NCI-H2107 treated with DMSO at 0.1 percent for 48 hours (cell line): Measurements from ENCODE around the gene WBP1.
"Not testable (repeated sequence)": the region's sequence is repeated elsewhere in the genome, so short reads cannot be mapped to it uniquely, and the experiment has no call there.

ENCODE experiments used
- DNase-seq: peaks from one replicate; lab custom pipeline; 2025; ENCODE audit not compliant: unreplicated experiment; lab: John Stamatoyannopoulos, UW

Gene WBP1

DNA sequence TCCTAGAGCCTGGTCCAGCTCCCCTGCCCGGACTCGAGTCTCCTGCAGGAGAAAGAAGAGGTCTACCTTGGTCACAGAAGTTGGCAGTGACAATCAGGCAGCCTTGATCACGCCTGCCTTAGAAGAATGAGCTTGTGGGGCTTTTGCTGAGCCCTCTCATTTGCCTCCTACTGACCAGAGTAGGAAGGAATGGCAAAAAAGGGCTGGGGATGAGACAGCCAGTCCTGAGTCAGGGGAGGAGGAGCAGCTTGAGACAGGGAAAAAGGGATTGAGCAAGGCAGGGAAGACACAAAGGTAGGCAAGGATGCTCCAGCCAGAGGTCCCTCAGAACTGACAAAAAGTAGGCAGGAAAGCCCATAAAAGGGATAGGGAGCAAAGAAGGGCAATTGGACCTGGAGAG is 30.7 kb upstream of the WBP1 start:
- no peak for DNase-seq

DNA sequence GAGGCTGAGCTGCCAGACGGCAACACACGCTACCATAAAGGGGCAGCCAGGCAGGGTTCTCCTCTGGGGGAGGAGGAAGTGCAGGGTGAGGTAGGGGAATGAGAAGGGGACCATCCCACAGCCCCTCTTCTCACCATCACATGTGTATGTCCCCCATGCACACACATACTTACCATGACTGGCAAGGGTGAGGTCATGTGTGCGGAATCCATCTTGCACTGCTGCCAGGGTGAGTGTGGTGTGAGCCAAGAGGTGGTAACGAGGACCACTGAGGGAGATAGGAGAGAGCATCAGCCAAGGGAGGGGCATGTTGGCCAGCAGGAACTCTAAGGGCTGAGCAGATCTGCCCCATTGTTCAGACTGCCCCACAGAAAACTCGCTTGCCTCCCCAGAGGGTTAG is 29.6 kb upstream of the WBP1 start:
- DNase-seq, result no peak

DNA sequence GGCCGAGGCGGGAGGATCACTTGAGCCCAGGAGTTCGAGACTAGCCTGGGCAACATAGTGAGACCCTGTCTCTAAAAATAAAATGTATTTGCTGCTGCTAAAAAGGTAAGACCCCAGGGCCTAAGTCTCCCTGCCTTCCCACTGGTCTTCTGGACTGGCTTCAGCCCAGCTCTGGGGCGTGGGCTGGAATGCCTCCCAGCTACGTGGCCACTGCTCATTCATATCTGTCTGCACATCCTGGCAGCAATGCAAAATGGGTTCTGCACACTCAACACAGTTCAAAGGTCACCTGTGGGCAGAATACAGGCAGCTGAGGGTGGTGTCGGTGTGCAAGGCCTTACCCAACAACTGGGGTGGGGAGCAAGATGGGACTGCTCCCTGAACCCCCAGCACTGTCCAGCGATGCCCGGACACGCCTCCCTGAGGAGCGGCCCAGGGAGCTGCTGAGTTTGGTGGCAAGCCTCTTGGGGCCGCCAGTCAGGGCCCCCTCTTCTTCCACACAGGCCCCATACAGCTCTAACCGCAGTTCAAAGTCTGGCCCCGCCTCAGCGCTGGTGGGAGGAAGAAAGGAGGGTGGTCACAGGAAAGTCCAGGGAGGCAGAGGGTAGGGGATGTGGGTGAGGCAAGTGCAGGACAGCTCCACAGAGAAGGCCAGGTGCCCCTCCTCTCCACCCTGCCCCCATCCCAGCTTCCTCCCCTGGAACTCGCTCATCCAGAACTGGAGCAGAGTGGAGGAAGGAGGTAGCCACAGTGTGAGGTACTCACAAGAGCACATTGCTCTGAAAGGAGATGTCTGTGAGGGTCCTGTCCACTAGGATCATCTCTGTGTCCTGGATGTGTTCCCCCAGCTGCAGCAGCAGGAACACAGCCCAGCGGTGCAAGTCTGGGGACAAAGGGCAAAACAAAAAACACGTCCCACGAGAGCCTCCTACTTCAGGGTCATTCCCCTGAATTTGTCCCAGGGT is 28.5 kb upstream of the WBP1 start:
- no peak for DNase-seq

DNA sequence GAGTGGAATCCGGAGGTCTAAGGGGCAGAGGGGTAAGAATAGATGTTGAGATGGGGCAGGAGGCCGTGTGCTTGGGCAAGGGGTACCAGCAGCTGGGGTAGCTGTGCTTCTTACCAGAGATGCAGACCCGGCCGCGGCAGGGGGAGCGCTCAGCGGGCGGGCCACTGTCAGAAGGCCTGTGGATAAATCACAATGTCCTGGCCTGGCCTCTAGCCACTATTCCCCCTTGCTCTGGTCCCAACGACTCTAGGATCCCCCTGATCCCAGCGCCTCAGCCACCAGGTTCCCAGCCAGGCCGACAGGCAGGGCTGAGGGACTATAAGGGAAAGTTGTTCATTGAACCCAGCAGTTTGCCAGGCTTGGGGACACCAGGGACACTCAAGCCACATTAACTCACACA is 27.7 kb upstream of the WBP1 start:
- no peak for DNase-seq

DNA sequence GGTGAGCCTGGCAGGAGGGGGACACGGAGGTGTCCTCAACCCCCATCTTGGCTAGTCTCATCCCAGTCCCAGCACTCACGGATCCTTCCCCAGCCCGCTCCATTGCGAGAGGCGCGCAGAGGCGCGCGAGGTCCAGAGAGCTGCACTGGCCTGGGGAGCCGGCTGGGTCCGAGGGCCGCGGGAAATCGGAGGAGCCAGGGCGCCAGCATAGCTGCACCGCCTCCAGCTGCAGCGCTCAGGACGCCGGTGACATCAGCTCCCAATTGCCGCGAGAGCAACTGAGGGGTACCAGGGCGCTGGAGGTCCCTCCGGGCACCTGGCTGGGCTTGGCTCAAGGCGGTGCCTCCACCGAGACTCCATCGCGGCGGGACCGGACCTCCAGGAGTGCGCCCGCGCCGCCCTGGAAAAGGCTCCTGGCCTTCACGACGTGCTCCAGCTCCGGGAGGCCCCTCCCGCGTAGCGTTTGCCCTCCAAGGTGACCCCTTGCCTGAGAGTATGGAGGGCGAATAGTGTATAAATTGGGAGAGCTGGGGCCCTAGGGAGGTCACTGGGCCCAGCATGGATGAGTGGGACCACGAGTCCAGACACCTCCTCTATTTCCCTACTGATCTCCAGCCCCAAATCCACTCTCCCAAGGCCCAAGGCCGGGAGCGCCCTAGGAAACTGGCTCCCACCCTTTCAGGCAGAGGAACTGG is 22.0 kb upstream of the WBP1 start:
- DNase-seq, result no peak

DNA sequence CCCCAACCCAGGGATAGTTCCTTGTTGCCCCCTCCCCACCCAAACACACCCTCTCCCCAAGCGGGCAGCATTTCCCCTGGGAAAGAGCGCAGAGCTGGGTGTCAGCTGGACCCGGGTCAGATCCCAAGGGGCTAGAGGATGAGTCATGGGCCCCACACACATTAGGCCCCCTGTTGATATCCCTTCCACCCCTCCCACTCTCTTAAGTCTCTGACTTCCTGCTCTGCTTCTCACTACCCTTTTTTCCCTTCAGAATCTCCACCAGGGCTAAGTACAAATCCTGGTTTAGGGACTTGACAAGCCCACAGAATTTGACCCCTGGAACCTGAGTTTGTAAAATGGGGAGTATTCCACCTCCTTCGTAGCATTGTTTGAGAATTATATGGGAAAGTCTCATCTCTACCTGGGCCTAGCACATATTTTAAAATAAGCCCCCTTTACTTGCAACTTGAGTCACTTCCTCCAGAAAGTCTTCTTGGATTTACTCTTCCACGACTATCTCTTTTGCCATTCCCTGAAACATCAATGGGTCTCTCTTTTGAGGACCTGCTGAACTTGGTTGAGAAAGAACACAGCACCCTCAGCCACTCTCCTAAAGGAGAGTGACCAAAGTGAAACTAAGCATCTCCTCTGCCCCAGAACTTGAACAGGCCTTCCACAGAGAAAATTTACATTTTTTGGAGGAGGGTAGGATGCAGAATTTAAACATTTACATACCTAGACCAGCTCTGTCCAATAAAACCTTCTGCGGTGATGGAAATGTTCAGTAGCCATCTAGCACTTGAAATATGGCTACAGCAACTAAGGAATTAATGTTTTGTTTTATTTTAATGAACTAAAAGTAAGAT is 21.2 kb upstream of the WBP1 start:
- no peak for DNase-seq

DNA sequence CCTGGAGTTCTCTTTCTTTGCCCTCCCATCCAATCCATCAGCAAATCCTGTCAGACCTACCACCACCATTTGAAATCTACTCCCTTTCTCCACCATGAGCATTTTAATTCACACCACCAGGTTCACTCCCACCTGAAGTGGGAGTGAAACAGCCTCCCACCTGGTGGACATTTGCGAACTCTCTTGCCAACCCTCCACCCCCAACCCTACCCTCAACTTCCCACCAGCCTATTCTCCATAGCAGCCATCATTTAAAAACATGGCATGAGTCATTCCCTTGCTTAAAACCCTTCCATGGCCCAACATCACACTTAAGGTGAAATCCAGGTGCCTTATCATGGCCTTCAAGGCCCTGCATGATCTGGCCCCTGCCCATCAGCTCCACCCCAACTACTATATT is 20.0 kb upstream of the WBP1 start:
- no peak for DNase-seq

DNA sequence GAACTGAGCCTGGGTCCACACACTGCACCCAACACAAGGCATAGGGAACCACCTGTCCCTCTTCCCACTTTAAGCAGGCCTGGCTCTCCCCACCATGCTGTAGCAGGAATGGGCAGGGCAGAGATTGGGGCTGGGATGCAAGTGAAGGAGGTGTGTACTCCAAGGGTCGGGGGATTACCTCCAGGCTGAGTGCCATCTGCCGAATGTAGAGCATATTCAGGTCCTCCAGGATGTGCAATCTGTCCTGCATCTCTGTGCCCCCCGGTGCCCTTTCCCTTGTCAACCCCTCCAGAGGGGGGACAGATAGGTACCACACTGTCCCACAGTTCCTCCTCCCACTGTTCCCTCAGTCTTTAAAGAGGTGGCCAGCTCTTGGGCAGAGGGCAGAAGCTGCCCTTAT is 18.9 kb upstream of the WBP1 start:
- no peak for DNase-seq

DNA sequence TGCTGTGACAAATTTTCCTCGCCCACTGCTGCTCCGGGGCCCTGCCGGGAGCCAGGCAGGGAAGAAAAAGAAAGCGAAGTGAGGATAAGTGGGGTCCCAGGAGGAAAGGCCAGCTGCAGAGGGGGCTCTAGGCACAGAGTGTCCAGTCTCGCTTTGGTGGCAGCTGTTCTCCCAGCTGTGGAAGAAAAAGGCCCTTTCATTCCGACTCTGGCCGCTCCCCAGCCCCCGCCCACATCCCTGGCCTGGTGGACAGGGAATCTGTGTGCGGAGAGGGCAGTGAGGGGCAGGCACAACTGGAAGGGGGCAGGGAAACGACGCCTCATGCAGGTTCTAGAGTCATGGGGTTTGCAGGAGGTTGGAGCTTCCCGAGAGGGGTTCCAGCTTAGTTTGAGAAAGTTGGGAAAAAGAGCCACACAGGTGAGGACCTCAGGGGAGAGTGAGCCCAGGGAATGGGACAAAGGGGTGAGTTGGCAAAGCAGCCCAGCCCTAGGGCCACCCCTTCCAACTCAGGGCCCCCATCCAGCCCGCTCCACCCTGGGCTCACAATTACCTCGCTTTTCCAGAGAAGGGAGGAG is 18.3 kb upstream of the WBP1 start:
- DNase-seq, result no peak

DNA sequence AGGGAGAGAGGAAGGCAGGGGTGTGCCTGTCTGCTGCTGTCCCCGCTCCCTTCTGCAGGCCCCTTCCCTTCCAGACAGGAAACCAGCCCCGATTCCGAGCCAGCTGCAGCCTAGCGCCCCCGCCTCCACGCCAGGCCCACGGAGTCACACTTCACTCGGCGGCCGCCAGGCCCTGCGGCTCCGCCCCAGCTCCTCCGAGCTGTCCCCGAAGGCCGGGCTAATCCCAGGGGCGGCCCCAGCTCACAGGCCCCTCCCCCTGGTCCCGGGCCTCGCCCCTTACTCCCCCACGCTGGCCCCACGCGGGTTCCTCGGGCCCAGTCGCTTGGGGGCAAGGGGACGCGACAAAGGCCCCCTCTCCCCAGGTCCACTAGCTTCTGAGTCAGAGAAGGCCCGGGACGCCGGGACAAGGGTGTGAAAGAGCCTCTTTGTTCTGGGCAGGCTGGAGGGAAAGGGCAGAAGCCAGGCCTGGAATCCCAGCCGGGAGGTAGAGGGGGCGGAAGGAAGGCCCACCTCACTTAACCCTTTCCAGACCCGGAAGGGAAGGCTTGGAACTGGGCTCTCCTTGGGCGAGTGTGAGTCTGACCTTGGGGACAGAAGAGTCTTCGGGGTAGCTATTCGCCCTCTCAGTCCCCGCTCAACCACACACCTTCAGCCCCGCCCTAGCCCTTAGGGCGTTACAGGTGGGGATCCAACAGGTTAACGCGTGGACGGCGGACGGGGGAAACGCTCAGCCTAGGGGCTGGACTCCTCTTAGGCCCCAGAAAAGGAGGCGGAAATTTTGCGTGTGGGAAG is 17.7 kb upstream of the WBP1 start:
- no peak for DNase-seq

DNA sequence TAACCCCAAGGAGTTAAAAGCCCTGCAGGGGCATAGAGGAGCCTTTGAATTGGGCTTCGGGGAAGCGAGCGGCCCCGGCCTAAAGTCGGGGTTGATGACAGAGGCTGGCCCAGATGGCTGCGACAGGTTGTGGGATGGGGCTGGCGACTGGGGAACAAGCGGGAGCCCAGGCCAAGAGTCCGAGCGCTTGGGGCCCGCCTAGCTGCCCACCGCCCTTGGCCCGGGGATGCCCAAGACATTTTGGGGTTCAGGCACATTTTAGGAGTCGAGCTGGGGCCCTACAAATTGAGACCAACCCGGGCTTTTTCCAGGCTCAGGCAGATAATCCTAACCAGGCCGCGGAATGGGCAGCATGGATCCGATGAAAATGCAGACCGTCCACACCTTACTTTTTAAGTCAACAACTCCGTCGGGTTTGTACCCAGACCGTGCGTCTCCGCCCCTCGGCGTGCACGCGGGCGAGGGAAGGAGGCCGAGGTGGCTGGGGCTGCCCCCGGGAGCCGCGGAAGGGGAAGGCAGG is 17.0 kb upstream of the WBP1 start:
- DNase-seq, result no peak

DNA sequence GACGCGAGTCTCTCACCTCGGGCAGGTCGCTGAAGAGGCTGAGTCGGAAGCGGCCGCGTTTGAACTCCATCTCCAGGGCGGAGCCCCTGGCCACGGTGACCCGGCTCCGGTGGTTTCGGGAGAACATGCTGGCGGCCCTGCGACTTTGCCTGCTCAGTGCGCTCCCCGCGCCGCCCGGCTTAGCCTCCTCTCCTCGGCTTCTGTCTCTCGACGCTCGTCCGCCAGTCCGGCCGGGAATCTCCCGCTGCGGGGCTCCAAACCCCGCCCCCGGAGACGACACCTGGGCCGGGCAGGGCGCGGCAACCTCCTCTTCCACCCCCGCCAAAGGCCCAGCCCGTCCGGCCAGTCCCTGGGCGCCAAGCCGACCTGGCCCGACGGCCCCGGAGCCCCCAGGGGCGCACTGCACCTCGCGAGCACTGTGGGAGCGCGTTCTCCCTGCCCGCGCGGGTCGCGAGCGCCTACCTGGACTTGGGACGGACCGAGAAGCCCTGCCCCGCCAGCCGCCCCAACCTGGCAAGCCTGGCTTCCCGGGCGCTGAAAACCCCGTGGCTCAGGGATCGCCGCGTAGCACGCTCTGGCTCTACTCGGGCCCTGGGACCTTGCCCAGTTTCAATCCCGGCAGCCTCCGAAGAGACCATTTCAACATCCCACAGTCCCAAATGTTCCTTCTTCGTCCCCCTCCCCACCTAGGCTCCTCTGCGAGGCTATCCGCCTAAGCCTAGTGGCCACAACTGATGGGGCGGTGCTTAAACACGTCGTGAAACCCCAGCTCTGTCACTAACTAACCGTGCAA is 16.4 kb upstream of the WBP1 start, which contains the start of gene RTKN:
RTKN (minus strand) TSS at position 248 of the 793 bp plus-strand sequence; CDS start at position 127, 121 bp downstream.
- no peak for DNase-seq

DNA sequence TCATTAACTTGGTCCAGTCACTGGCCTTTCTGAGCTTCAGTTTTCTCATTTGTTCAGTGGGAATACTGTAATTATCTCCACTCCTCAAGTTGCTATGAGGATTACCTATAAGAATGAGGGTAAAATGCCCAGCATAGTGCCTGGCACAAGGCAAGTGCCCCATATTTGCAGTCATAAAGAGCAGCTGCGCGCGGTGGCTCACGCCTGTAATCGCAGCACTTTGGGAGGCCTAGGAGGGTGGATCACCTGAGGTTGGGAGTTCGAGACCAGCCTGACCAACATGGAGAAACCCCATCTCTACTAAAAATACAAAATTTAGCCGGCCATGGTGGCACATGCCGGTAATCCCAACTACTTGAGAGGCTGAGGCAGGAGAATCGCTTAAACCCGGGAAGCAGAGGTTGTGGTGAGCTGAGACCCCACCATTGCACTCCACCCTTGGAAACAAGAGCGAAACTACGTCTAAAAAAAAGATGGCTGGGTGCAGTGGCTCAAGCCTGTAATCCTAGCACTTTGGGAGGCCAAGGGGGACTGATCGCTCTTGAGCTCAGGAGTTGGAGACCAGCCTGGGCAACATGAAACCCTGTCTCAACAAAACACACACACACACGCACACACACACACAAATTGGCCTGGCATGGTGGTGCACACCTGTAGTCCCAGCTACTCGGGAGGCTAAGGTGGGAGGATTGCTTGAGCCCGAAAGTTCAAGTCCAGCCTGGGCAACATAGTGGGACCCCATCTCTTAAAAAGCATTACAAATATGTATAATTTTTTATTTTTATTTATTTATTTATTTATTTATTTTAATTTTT is 15.5 kb upstream of the WBP1 start:
- DNase-seq, result not testable (repeated sequence)

DNA sequence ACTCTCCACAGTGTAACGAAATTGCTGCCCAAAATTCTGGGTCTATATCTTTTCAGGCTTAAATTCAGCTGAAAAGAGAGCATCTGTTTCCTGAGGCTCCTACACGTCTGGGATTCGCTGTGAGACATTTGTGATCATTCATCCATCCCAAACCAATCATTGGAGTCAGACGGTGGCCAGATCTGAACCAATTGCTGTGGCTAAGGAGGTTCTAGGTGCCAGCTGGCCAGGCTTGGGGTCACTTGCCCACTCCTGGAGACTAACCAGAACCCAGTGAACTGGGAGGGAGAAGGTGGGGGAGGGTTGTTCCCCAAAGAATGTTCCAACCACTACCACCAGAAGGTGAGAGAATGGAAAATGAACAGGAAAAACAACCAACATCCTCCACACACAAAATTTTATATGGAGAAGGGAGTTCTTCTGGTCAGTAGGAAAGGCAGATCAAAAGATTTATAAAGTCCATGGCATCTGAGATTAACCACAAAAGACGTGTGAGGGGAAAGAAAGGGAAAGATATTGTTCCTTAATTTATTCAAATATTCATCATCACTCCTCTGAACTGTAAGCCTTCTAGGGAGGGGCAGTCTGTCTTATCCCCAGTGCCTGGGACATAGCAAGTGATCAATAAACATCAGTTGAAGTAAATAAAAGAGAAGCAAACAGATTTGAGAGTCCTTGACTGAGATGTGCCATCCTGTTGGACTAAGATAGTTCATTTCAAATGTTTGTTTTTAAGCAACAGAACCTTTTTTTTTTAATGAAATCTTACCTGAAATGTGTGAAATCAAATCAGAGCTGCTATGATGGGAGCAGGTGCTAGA is 13.5 kb upstream of the WBP1 start:
- no peak for DNase-seq

DNA sequence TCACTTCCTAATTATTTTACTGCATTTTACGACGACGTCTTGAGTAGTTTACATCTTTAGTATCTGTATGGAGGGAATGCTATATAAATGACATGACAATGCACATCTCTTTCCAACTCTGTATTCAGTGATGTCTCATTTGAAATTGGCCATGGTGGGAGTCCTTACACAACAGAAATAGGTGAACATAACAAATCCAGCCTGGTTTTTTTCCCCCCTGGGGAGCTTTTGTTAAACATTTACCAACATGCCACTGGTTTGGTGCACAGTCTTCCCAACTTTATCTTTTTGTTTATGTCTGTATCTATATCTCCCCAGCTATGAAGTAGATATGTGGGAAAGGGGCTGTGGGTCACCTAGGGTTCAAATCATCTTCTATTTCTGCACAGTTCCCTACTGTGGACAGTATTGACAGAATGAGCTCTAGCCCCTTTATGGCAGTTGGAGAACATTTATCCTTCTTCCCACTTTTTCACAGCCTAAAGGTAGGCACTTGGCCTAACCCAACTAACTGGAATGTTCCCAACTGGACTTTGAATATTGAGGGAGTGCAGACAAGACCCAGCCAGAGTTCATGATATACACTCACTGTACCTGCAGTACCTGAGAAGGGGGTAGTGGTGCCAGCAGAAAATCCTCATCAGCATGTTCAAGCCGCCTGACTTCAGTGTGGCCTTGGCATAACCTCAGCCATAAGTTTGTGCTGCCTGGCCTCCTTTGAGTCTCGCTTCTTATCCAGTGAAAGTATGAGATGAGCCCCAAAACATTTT is 10.8 kb upstream of the WBP1 start:
- DNase-seq, result no peak

DNA sequence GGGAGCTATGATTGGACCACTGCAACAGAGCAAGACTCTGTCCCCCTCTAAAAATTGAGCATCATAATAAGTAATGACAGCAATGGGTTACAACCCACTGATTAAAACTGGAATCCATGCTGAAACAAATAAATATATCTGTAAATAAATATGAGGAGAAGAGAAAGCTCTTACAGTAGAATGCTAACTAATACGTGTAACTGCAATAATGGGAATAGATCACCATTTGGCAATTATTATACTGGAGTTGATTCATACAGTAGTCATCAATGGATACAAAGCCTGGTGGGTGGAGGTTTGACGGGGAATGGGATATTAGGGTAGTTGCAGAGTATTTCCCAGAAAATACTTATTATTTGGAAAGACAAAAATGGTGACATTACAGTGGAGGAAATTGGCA is 9.5 kb upstream of the WBP1 start:
- no peak for DNase-seq
